Astrocyte (in vitro differentiated cells and primary cell): ENCODE data around the gene PRR12. TPM values are rescaled to one million over a fixed set of nuclear protein-coding genes. Genes with fewer than 3 reads are reported as not detected.

ENCODE experiments used
- DNase-seq: peaks from one replicate; pipeline ENCODE4 v3.0.0-alpha.2; 2010; ENCODE audit warnings: low read depth
- FAIRE-seq: peaks from 2 replicates; lab custom pipeline; 2011; peaks lifted over from hg19 to GRCh38; lab: Jason Lieb, UNC
- H2AFZ ChIP-seq: 2 replicates; pipeline ENCODE4 v1.6.0; 2012; ENCODE audit warnings: low read depth, low read length, inconsistent platforms
- H3K27ac ChIP-seq: 2 replicates; pipeline ENCODE4 v1.5.1; 2011; ENCODE audit warnings: low read depth, low read length, inconsistent platforms
- H3K27me3 ChIP-seq: 2 replicates; pipeline ENCODE4 v1.6.0; 2011; ENCODE audit warnings: low read length, inconsistent platforms; ENCODE audit not compliant: insufficient read depth
- H3K36me3 ChIP-seq: 2 replicates; pipeline ENCODE4 v1.5.1; 2011; ENCODE audit warnings: low read length, inconsistent platforms; ENCODE audit not compliant: insufficient read depth
- H3K4me1 ChIP-seq: 2 replicates; pipeline ENCODE4 v1.5.1; 2011; ENCODE audit warnings: low read length, inconsistent platforms; ENCODE audit not compliant: insufficient read depth
- H3K4me2 ChIP-seq: 2 replicates; pipeline ENCODE4 v1.6.0; 2012; ENCODE audit warnings: low read length, inconsistent platforms
- H3K4me3 ChIP-seq: 2 replicates; pipeline ENCODE4 v1.5.1; 2011; ENCODE audit warnings: low read depth, mild to moderate bottlenecking, low read length, inconsistent platforms; ENCODE audit not compliant: insufficient read depth
- H3K79me2 ChIP-seq: 2 replicates; pipeline ENCODE4 v1.6.0; 2012; ENCODE audit warnings: mild to moderate bottlenecking, low read length, inconsistent platforms; ENCODE audit not compliant: insufficient read depth
- H3K9ac ChIP-seq: 2 replicates; pipeline ENCODE4 v1.6.0; 2012; ENCODE audit warnings: mild to moderate bottlenecking, low read length, inconsistent platforms
- H3K9me3 ChIP-seq: 2 replicates; pipeline ENCODE4 v1.5.1; 2012; ENCODE audit warnings: low read depth, mild to moderate bottlenecking, low read length, inconsistent platforms; ENCODE audit not compliant: insufficient read depth
- H4K20me1 ChIP-seq: 2 replicates; pipeline ENCODE4 v1.6.0; 2012; ENCODE audit warnings: low read length, inconsistent platforms; ENCODE audit not compliant: insufficient read depth
- H3K27ac Mint-ChIP-seq: one replicate; pipeline ENCODE4 v1.8.0; 2021; ENCODE audit warnings: mild to moderate bottlenecking, mixed read lengths; ENCODE audit not compliant: unreplicated experiment
- H3K27me3 Mint-ChIP-seq: one replicate; pipeline ENCODE4 v1.8.0; 2021; ENCODE audit warnings: low read depth, mixed read lengths; ENCODE audit not compliant: unreplicated experiment
- H3K36me3 Mint-ChIP-seq: one replicate; pipeline ENCODE4 v1.8.0; 2021; ENCODE audit warnings: low read depth, mixed read lengths; ENCODE audit not compliant: unreplicated experiment
- H3K4me1 Mint-ChIP-seq: one replicate; pipeline ENCODE4 v1.8.0; 2021; ENCODE audit warnings: low read depth, mixed read lengths; ENCODE audit not compliant: unreplicated experiment
- H3K4me3 Mint-ChIP-seq: one replicate; pipeline ENCODE4 v1.8.0; 2021; ENCODE audit warnings: mild to moderate bottlenecking, moderate library complexity, mixed read lengths; ENCODE audit not compliant: unreplicated experiment
- H3K9me3 Mint-ChIP-seq: one replicate; pipeline ENCODE4 v1.8.0; 2021; ENCODE audit warnings: mild to moderate bottlenecking, mixed read lengths; ENCODE audit not compliant: unreplicated experiment
- EZH2 ChIP-seq: IDR thresholded peaks from 2 replicates; pipeline ENCODE4 v1.6.1; 2012; ENCODE audit warnings: mild to moderate bottlenecking, low read length, inconsistent platforms; ENCODE audit not compliant: insufficient read depth
- total RNA-seq: library from RNA; stranded (reverse); gene quantifications from 2 replicates; pipeline ENCODE4 v1.2.1, GENCODE V29; 2021
- TF ChIP-seq, protein P1 (sequence below): IDR thresholded peaks from 2 replicates; pipeline ENCODE4 v1.5.1; 2011; ENCODE audit warnings: low read depth, mild to moderate bottlenecking, inconsistent platforms, low read length, moderate library complexity; ENCODE audit not compliant: insufficient read depth

Gene PRR12
- total RNA-seq, 1 donor from 2014 or later = 29.7 TPM

DNA sequence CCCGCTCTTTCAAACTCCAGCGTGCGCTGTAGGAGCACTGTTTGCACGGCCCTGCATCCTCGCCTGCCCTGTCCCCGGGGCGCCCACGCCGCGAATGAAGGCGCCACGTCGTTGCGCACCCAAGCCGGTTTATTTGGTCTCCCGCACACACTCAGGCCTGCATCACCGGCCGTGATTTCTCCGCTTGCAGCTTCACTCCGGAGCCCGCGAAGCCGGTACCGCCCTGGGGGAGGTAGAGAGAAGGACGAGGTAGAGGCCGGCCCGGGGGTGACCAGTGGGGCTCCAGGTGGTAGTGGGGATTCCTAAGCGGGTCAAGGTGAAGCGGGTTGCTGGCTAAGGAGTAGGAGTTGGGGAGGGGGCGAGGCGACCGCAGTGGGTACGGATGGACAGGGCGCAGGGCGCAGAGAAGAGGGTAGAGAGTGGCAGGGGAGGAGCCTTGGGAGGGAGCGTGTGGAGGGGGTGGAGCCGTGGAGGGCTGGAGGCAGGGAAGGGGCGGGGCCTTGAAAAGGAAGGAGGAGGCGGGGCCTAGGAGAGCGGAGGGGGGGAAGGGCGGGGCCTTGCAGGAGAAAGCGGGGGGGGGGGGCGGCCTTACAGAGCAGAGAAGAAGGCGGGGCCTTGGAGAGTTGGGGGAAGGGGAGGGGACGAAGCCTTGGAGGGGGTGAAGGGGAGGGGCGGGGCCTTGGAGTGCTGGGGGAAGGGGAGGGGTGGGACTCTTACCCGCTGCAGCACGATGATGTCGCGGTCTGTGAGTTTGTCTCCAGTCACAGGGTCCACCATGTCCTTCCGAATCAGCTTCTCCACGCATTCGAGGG lies 35.2 kb upstream of the PRR12 start:
- H3K4me2 ChIP-seq = no peak overlapping the region
- no peak overlapping the region for H3K4me3 Mint-ChIP-seq
- H3K79me2 ChIP-seq = peaks cover 7% of the 10 kb centered on the region
- no peak overlapping the region for H3K4me3 ChIP-seq
- no peak overlapping the region for H3K9ac ChIP-seq
- peaks cover 12% of the 10 kb centered on the region for H3K4me1 ChIP-seq
- DNase-seq = no peak
- TF ChIP-seq EZH2 = no peak
- TF ChIP-seq, protein P1, sequence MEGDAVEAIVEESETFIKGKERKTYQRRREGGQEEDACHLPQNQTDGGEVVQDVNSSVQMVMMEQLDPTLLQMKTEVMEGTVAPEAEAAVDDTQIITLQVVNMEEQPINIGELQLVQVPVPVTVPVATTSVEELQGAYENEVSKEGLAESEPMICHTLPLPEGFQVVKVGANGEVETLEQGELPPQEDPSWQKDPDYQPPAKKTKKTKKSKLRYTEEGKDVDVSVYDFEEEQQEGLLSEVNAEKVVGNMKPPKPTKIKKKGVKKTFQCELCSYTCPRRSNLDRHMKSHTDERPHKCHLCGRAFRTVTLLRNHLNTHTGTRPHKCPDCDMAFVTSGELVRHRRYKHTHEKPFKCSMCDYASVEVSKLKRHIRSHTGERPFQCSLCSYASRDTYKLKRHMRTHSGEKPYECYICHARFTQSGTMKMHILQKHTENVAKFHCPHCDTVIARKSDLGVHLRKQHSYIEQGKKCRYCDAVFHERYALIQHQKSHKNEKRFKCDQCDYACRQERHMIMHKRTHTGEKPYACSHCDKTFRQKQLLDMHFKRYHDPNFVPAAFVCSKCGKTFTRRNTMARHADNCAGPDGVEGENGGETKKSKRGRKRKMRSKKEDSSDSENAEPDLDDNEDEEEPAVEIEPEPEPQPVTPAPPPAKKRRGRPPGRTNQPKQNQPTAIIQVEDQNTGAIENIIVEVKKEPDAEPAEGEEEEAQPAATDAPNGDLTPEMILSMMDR = no peak
- no peaks in the 10 kb centered on the region for H3K9me3 ChIP-seq
- H3K27ac Mint-ChIP-seq = no peak overlapping the region
- H4K20me1 ChIP-seq = peaks cover 22% of the 10 kb centered on the region
- H3K27me3 ChIP-seq = no peaks in the 10 kb centered on the region
- no peak overlapping the region for H2AFZ ChIP-seq
- peaks cover 14% of the 10 kb centered on the region for H3K36me3 ChIP-seq
- peaks cover 25% of the 10 kb centered on the region for H3K36me3 Mint-ChIP-seq
- no peak for FAIRE-seq
- no peak overlapping the region for H3K27ac ChIP-seq
- H3K9me3 Mint-ChIP-seq = no peaks in the 10 kb centered on the region
- no peaks in the 10 kb centered on the region for H3K27me3 Mint-ChIP-seq
- H3K4me1 Mint-ChIP-seq = peaks cover 5% of the 10 kb centered on the region

DNA sequence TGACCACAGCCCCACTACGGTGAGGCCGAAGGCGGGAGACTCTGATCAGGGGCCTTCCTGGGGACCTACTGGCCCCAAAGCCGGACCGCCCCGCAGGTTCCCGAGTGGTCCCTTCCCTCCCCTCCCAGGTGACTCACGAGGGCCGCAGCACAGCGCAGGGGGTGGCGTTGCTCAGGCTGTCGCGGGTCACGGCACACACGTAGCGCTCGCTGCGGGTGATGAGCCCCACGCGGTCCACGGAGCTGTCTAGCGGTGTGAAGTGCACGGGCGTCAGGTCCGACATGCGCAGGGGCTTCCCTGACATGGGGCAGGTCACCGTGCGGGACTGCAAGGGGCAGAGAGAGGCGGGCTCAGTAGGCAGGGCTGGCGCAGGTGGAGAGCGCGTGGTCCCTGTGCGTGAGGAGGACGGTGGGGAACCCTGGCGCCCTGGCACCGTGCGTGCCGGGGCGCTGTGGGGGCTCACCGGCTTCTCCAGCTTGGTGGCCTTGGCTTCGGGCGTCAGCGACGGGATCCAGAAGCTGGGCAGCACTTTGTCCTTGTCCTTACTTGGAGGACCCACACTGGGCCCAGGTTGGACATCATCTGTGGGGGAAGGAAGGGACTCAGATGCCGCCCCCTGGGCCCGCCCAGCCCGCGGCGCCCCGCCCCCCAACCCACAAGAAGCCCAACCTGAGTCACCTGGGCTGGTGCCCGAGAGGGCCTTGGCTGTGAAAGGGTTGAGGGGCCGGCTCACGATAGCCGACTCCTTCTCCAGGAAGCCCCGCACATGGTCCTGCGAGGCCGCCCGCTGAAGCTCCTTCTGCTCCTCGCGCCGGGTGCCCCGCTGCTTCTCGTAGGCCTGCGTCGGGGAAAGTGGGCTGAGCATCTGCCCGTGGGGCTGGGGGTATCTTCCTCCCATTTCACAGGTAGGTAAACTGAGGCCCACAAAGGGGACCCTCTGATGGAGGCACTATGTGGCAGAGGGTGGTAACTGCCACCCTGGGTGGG lies 34.3 kb upstream of the PRR12 start:
- Histone ChIP-seq H3K27ac (no peak overlapping the region), H3K4me3 (no peak overlapping the region), H2AFZ (no peak overlapping the region), H3K79me2 (peaks cover 14% of the 10 kb centered on the region), H3K9ac (no peak overlapping the region), H4K20me1 (peaks cover 31% of the 10 kb centered on the region), H3K36me3 (peaks cover 14% of the 10 kb centered on the region), H3K4me1 (peaks cover 12% of the 10 kb centered on the region), H3K4me2 (no peak overlapping the region), H3K9me3 (no peaks in the 10 kb centered on the region), H3K27me3 (no peaks in the 10 kb centered on the region)
- Mint-ChIP-seq H3K4me1 (peaks cover 5% of the 10 kb centered on the region), H3K27me3 (no peaks in the 10 kb centered on the region), H3K27ac (no peak overlapping the region), H3K36me3 (peaks cover 27% of the 10 kb centered on the region), H3K9me3 (no peaks in the 10 kb centered on the region), H3K4me3 (no peak overlapping the region)
- no peak for DNase-seq
- TF ChIP-seq, protein P1 = no peak
- no peak for TF ChIP-seq EZH2
- no peak for FAIRE-seq
